Right lobe of liver (tissue), 4 donors: ENCODE measurements around the gene SHMT1.

Experiments
- CTCF ChIP-seq, 4 donors: fragments of 200-600 bp in 3 of 4; fragments of 450-650 bp in 1 of 4; IDR thresholded peaks; one replicate each; pipeline versions ENCODE4 v1.5.1 to v1.8.0; 2016 to 2022; ENCODE audit warnings: antibody characterized with exemption in 4 of 4, mild to moderate bottlenecking in 2 of 4
- POLR2A ChIP-seq: fragments of 450-650 bp; IDR thresholded peaks from one replicate; pipeline ENCODE4 v1.6.1; 2017; ENCODE audit warnings: antibody characterized with exemption, mild to moderate bottlenecking
- donor health status: DM: no; HTN: no; CAD: no.
- donor health status: DM: no; HTN: no; CAD: no.
- donor health status: DM: no; HTN: yes; CAD: no.

DNA sequence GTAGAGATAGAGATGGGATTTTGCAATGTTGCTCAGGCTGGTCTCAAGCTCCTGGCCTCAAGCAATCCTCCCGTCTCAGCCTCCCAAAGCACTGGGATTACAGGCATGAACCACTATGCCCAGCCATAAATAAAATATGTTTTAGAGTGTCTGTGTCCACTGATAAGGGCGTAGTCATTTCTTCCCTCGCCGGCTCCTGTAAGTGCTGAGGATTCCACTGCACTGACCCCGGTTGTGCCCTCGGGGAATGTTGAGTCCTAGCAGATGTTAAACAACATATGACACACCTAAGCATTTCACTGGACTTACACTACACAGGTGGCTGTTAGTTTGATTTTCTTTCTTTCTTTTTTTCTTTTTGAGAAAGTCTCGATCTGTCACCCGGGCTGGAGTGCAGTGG is 5.6 kb upstream of the SHMT1 start:
- TF ChIP-seq CTCF (IDR thresholded peaks at IDR 0.05) (no peak), POLR2A (no peak)
